Naive thymus-derived CD4-positive, alpha-beta T cell (primary cell): ENCODE measurements around the gene IRF2. TPM values are rescaled to one million over a fixed set of nuclear protein-coding genes. Genes with fewer than 3 reads are reported as not detected.
"Not testable (repeated sequence)": the region's sequence is repeated elsewhere in the genome, so short reads cannot be mapped to it uniquely, and the experiment has no call there.

Source experiments
- ATAC-seq: fragments of 150-1000 bp; cut with Tn5 transposase; 2 replicates; pipeline ENCODE4 v1.10.0; 2021; ENCODE audit warnings: mild to moderate bottlenecking, moderate library complexity
- CTCF ChIA-PET: fragments of 350-600 bp; sonication (Branson Sonifier 250); formaldehyde crosslinking; loops from one replicate; lab custom pipeline; 2021; ENCODE audit warnings: antibody characterized with exemption; lab: Charles Lee
- POLR2A ChIA-PET: fragments of 350-600 bp; sonication (Branson Sonifier 250); formaldehyde crosslinking; loops from one replicate; lab custom pipeline; 2021; ENCODE audit warnings: antibody characterized with exemption, inconsistent platforms; lab: Charles Lee
- DNase-seq, 9 donors: peaks; one replicate each; pipeline versions ENCODE4 v3.0.0 to v3.0.0-alpha.2; 2020 to 2022; ENCODE audit warnings: mixed read lengths in 1 of 9
- H3K27ac ChIP-seq: one replicate; pipeline ENCODE4 v1.7.0; 2013; ENCODE audit warnings: mild to moderate bottlenecking, low read depth, low read length, moderate library complexity
- H3K27me3 ChIP-seq, 2 donors: one replicate each; pipeline ENCODE4 v1.7.0; 2013; ENCODE audit warnings: low read length in 2 of 2, mild to moderate bottlenecking in 2 of 2, moderate library complexity in 2 of 2; ENCODE audit not compliant: control insufficient read depth in 2 of 2, insufficient read depth in 2 of 2
- H3K36me3 ChIP-seq, 3 experiments: 1 replicate in 2 of 3; 2 replicates in 1 of 3; pipeline ENCODE4 v1.7.0; 2013; ENCODE audit warnings: low read length in 3 of 3, mild to moderate bottlenecking in 3 of 3, moderate library complexity in 1 of 3; ENCODE audit not compliant: insufficient read depth in 3 of 3, control insufficient read depth in 2 of 3
- H3K4me1 ChIP-seq, 2 donors: one replicate each; pipeline ENCODE4 v1.7.0; 2013; ENCODE audit warnings: low read length in 2 of 2, mild to moderate bottlenecking in 2 of 2, moderate library complexity in 1 of 2; ENCODE audit not compliant: control insufficient read depth in 2 of 2, insufficient read depth in 2 of 2
- H3K4me3 ChIP-seq: 2 replicates; pipeline ENCODE4 v1.7.0; 2013; ENCODE audit warnings: mild to moderate bottlenecking, low read length
- H3K9me3 ChIP-seq, 3 experiments: 1 replicate in 2 of 3; 2 replicates in 1 of 3; pipeline ENCODE4 v1.7.0; 2013; ENCODE audit warnings: low read length in 3 of 3; ENCODE audit not compliant: control insufficient read depth in 2 of 3
- H3K27ac Mint-ChIP-seq, 9 donors: one replicate each; pipeline ENCODE4 v1.8.0; 2020 to 2022; ENCODE audit warnings: mixed read lengths in 9 of 9, mild to moderate bottlenecking in 8 of 9, moderate library complexity in 5 of 9, inconsistent platforms in 2 of 9
- H3K27me3 Mint-ChIP-seq, 5 donors: one replicate each; pipeline ENCODE4 v1.8.0; 2021 to 2022; ENCODE audit warnings: mixed read lengths in 5 of 5, mild to moderate bottlenecking in 1 of 5
- H3K36me3 Mint-ChIP-seq, 5 donors: one replicate each; pipeline ENCODE4 v1.8.0; 2020 to 2022; ENCODE audit warnings: mixed read lengths in 5 of 5, mild to moderate bottlenecking in 3 of 5, inconsistent platforms in 1 of 5
- H3K4me1 Mint-ChIP-seq, 7 donors: one replicate each; pipeline ENCODE4 v1.8.0; 2020 to 2022; ENCODE audit warnings: mixed read lengths in 7 of 7, mild to moderate bottlenecking in 3 of 7, inconsistent platforms in 1 of 7
- H3K4me3 Mint-ChIP-seq, 10 donors: one replicate each; pipeline ENCODE4 v1.8.0; 2020 to 2022; ENCODE audit warnings: mild to moderate bottlenecking in 10 of 10, mixed read lengths in 10 of 10, moderate library complexity in 6 of 10, inconsistent platforms in 2 of 10
- H3K9me3 Mint-ChIP-seq, 11 donors: one replicate each; pipeline ENCODE4 v1.8.0; 2020 to 2022; ENCODE audit warnings: mixed read lengths in 11 of 11, mild to moderate bottlenecking in 4 of 11, inconsistent platforms in 1 of 11, moderate library complexity in 1 of 11
- intact Hi-C, 2 donors: fragments of 100-400 bp; cut with micrococcal nuclease; formaldehyde crosslinking; loops; one replicate each; pipeline ENCODE4 v1.15.1; 2023
- polyA plus RNA-seq, 2 donors: library from polyadenylated mRNA; unstranded; fragments of 300-500 nt; fragmentation: Illumina TruSeq; gene quantifications; one replicate each; pipeline ENCODE4 v1.2.3, GENCODE V29; 2021
- total RNA-seq, 6 experiments: library from RNA in 5 of 6; stranded (reverse) in 5 of 6; gene quantifications; 1 replicate in 5 of 6; 2 replicates in 1 of 6; pipeline ENCODE4 v1.2.3 and lab custom pipeline; 2021 to 2026

Gene IRF2
- total and polyA plus RNA-seq, 7 experiments from 2014 or later, result 31.2 to 87.0 (median 77.5) TPM

GRCh38 chr4:184350213-184350817, 124.0 kb downstream of the IRF2 start:
- H3K36me3 Mint-ChIP-seq, result no peaks in the 10 kb centered on the region
- Histone ChIP-seq H3K27me3 (no peaks in the 10 kb centered on the region), H3K9me3 (no peaks in the 10 kb centered on the region), H3K36me3 (no peaks in the 10 kb centered on the region), H3K4me3 (no peak overlapping the region), H3K4me1 (peaks cover 0 to 11% of the 10 kb centered on the region in 2 donors), H3K27ac (no peak overlapping the region)
- no peak overlapping the region for H3K4me3 Mint-ChIP-seq
- peaks cover 0 to 3% (median 0%) of the 10 kb centered on the region in 5 donors for H3K27me3 Mint-ChIP-seq
- DNase-seq (no peak), ATAC-seq (no peak)
- ChIA-PET POLR2A (no interaction called here), CTCF (no interaction called here)
- H3K27ac Mint-ChIP-seq, result no peak overlapping the region
- intact Hi-C loops, result no loop called here
- peaks cover 13 to 22% (median 16%) of the 10 kb centered on the region in 7 donors for H3K4me1 Mint-ChIP-seq
- no peaks in the 10 kb centered on the region for H3K9me3 Mint-ChIP-seq

DNA sequence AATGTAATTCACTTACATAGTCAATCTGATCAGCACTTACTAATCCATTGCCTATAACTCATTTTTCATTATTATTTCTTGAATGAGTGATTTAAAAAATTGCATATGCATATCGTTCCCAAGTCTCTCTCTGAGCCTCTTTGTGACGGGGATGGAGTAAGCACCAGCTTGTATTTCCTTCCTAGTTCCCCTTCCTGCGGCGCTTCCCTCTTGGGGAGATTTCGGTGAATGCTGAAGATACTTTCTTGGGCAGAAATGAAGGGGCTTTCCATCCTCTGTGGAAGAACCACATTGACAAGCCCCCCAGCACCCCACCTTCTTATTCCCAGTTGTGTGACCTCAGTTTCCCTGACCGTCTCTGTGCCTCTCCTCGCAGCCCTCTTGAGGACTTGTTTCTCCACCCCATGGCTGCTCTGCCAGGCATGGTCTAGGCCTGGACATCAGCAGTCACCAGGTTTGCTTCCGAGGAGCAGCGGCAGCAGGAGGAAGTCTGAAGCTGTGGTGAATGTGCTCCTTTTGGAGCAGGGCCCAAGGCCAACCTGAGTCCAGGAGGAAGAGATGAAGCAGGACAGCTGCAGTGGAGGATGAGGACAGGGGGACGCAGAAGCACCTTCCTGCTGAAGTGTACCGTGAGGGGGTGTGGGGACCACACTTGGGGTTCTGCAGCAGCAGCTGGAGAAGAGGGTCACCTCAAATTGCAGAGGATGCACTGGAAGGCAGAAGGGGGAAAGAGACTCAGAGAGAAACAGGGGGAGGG, 124.9 kb downstream of the IRF2 start:
- H3K36me3 Mint-ChIP-seq, result no peaks in the 10 kb centered on the region
- ChIA-PET CTCF (no interaction called here), POLR2A (no interaction called here)
- peaks cover 0 to 3% (median 0%) of the 10 kb centered on the region in 5 donors for H3K27me3 Mint-ChIP-seq
- no peak overlapping the region for H3K27ac ChIP-seq
- H3K27ac Mint-ChIP-seq, result no peak overlapping the region
- no peaks in the 10 kb centered on the region for H3K27me3 ChIP-seq
- DNase-seq (no peak), ATAC-seq (no peak)
- H3K36me3 ChIP-seq, result no peaks in the 10 kb centered on the region
- peaks cover 0 to 3% of the 10 kb centered on the region in 2 donors for H3K4me1 ChIP-seq
- H3K9me3 ChIP-seq, result no peaks in the 10 kb centered on the region
- no peak overlapping the region for H3K4me3 ChIP-seq
- intact Hi-C loops, result no loop called here
- H3K4me3 Mint-ChIP-seq, result no peak overlapping the region
- peaks cover 9 to 17% (median 12%) of the 10 kb centered on the region in 7 donors for H3K4me1 Mint-ChIP-seq
- H3K9me3 Mint-ChIP-seq, result no peaks in the 10 kb centered on the region

GRCh38 chr4:184348311-184349233, 125.8 kb downstream of the IRF2 start:
- peaks cover 11 to 24% (median 15%) of the 10 kb centered on the region in 7 donors for H3K4me1 Mint-ChIP-seq
- no peak for ATAC-seq
- H3K4me3 ChIP-seq, result no peak overlapping the region

DNA sequence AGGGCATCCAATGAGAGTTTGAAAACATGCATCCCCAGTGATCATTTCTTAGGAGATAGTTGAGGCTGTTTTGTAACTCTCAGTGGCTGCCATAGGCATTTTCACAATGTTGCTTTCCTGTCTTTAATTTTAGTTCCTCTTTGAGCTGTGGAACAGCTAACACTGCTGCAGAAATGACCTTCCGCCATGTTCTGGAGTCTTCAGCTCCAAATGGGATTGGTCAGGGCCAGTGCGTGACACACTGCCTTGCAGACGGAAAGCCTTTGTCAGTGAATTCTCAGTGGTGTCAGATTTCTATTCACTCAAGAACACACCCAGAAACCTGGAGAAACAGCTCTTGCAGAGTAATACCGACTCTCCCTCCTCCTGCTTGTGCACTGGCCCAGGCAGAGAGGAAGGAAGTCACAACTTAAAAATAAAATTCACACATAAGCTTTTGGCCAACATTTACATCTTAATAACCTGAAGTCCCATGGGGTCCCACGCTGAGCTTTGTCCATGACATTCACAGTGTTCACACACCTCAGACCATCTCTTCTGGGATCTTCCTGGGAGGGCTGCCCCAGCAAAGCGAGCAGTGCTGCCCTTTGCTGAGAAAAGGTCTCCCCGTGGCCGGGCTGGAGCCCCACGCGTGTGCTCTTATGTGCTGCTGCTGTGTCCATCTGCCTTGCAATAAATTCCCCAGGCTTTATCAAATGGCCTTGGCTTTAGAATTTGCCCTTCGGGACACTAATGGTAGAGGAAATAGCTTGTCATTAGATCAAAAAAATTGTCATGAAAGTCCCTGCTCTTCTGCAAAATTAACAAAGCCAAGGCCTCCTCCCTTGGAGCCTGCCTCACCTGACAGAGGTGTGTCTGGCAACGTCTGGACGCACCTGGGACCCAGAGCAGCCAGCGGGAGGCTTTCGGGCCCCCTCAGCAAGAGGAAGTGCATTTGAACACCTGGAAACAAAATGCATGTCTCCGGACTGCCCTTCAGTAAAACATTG, 126.8 kb downstream of the IRF2 start:
- no peak overlapping the region for H3K27ac Mint-ChIP-seq
- no peaks in the 10 kb centered on the region for H3K9me3 Mint-ChIP-seq
- intact Hi-C loops, result no loop called here
- H3K27me3 ChIP-seq, result no peaks in the 10 kb centered on the region
- H3K9me3 ChIP-seq, result no peaks in the 10 kb centered on the region
- no peak overlapping the region for H3K4me3 ChIP-seq
- ATAC-seq (peak; percentile 83), DNase-seq (no peak)
- no peaks in the 10 kb centered on the region for H3K36me3 Mint-ChIP-seq
- no peaks in the 10 kb centered on the region for H3K4me1 ChIP-seq
- CTCF ChIA-PET, result no interaction called here
- peaks cover 0 to 3% (median 0%) of the 10 kb centered on the region in 5 donors for H3K27me3 Mint-ChIP-seq
- POLR2A ChIA-PET, result no interaction called here
- no peaks in the 10 kb centered on the region for H3K36me3 ChIP-seq
- no peak overlapping the region for H3K4me3 Mint-ChIP-seq
- H3K27ac ChIP-seq, result no peak overlapping the region
- peaks cover 4 to 25% (median 16%) of the 10 kb centered on the region in 7 donors for H3K4me1 Mint-ChIP-seq

More at GRCh38 chr4:184348311-184349233, 125.8 kb downstream of the IRF2 start:
- Mint-ChIP-seq H3K27me3 (peaks cover 0 to 3% (median 0%) of the 10 kb centered on the region in 5 donors), H3K27ac (no peak overlapping the region), H3K4me3 (no peak overlapping the region), H3K9me3 (no peaks in the 10 kb centered on the region), H3K36me3 (no peaks in the 10 kb centered on the region)
- Histone ChIP-seq H3K36me3 (no peaks in the 10 kb centered on the region), H3K4me1 (no peaks in the 10 kb centered on the region), H3K9me3 (no peaks in the 10 kb centered on the region), H3K27me3 (no peaks in the 10 kb centered on the region), H3K27ac (no peak overlapping the region)
- intact Hi-C loops, result no loop called here
- ChIA-PET POLR2A (no interaction called here), CTCF (no interaction called here)
- no peak for DNase-seq

DNA sequence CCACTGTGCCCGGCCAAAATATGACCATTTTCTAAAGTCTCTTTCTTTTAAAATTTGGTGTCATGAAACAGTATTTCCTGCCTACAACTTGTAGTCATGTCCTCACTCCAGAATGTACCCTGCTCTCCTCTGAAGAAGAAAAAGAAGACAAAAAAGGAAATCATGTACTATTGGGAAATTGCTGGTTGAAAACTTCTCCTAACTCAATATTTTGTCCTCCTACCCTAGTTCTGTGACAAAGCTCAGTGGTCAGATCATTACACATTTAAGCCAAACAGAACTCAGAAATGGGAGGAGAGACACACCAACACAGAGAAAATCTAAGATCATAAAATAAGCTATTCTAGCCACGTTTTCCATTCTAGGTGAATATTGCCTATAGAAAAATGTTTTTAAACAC, 127.7 kb downstream of the IRF2 start:
- ChIA-PET CTCF (no interaction called here), POLR2A (no interaction called here)
- H3K36me3 Mint-ChIP-seq, result no peaks in the 10 kb centered on the region
- no peaks in the 10 kb centered on the region for H3K27me3 ChIP-seq
- no peak overlapping the region for H3K27ac ChIP-seq
- no peak overlapping the region for H3K4me3 Mint-ChIP-seq
- peaks cover 0 to 3% (median 0%) of the 10 kb centered on the region in 5 donors for H3K27me3 Mint-ChIP-seq
- H3K9me3 ChIP-seq, result no peaks in the 10 kb centered on the region
- H3K4me1 Mint-ChIP-seq, result peaks cover 4 to 29% (median 16%) of the 10 kb centered on the region in 7 donors
- intact Hi-C loops, result no loop called here
- DNase-seq, result no peak
- no peaks in the 10 kb centered on the region for H3K4me1 ChIP-seq
- peak; percentile 19 for ATAC-seq
- H3K9me3 Mint-ChIP-seq, result no peaks in the 10 kb centered on the region
- H3K36me3 ChIP-seq, result no peaks in the 10 kb centered on the region
- no peak overlapping the region for H3K4me3 ChIP-seq
- peak overlapping the region in 1 of 9 donors; percentile 5 for H3K27ac Mint-ChIP-seq

DNA sequence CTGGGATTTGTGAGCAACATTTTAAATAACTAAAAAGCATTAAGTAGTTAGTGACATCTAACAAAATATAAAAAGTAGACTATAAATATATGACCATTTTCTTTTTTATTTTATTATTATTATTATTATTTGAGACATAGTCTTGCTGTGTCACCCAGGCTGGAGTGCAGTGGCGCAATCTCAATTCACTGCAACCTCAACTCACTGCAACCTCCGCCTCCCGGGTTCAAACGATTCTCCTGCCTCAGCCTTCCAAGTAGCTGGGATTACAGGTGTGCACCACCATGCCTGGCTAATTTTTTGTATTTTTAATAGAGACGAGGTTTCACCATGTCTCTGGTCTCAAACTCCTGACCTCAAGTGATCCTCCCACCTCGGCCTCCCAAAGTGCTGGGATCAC, 128.1 kb downstream of the IRF2 start:
- Mint-ChIP-seq H3K27ac (peak overlapping the region in 1 of 9 donors; percentile 5), H3K4me1 (peaks cover 4 to 29% (median 16%) of the 10 kb centered on the region in 7 donors)
- H3K9me3 ChIP-seq, intact Hi-C loops, H3K4me3 ChIP-seq, H3K27ac ChIP-seq, H3K27me3 ChIP-seq, H3K4me3 Mint-ChIP-seq, CTCF ChIA-PET, H3K36me3 ChIP-seq, DNase-seq, H3K4me1 ChIP-seq, H3K9me3 Mint-ChIP-seq, H3K36me3 Mint-ChIP-seq, POLR2A ChIA-PET, H3K27me3 Mint-ChIP-seq, ATAC-seq: not testable (repeated sequence)
